Endothelial cell (in vitro differentiated cells): ENCODE results near the gene NUPR1. TPM values are rescaled to one million over a fixed set of nuclear protein-coding genes. Genes with fewer than 3 reads are reported as not detected.
"Not testable (repeated sequence)": the region's sequence is repeated elsewhere in the genome, so short reads cannot be mapped to it uniquely, and the experiment has no call there.

Experiments
- DNase-seq: peaks from one replicate; pipeline ENCODE4 v3.0.0; 2021; ENCODE audit warnings: low spot score
- H3K27ac Mint-ChIP-seq: one replicate; pipeline ENCODE4 v1.8.0; 2021; ENCODE audit warnings: mixed read lengths, inconsistent platforms; ENCODE audit not compliant: unreplicated experiment
- H3K27me3 Mint-ChIP-seq: one replicate; pipeline ENCODE4 v1.8.0; 2021; ENCODE audit warnings: mild to moderate bottlenecking, moderate library complexity, mixed read lengths, inconsistent platforms; ENCODE audit not compliant: unreplicated experiment
- H3K36me3 Mint-ChIP-seq: one replicate; pipeline ENCODE4 v1.8.0; 2021; ENCODE audit warnings: mild to moderate bottlenecking, low read depth, mixed read lengths, inconsistent platforms; ENCODE audit not compliant: unreplicated experiment
- H3K4me1 Mint-ChIP-seq: one replicate; pipeline ENCODE4 v1.8.0; 2021; ENCODE audit warnings: mild to moderate bottlenecking, mixed read lengths, inconsistent platforms; ENCODE audit not compliant: unreplicated experiment
- H3K4me3 Mint-ChIP-seq: one replicate; pipeline ENCODE4 v1.8.0; 2021; ENCODE audit warnings: mild to moderate bottlenecking, mixed read lengths, inconsistent platforms; ENCODE audit not compliant: unreplicated experiment
- H3K9me3 Mint-ChIP-seq: one replicate; pipeline ENCODE4 v1.8.0; 2021; ENCODE audit warnings: mixed read lengths, inconsistent platforms; ENCODE audit not compliant: unreplicated experiment
- CTCF ChIP-seq: fragments of 200-600 bp; sonication (generic); IDR thresholded peaks from one replicate; pipeline ENCODE4 v1.5.0; 2021; ENCODE audit warnings: antibody characterized with exemption; ENCODE audit not compliant: unreplicated experiment
- total RNA-seq: library from RNA; stranded (reverse); fragmentation: NEBNext Ultra II Directional; extraction: Animal tissue kit (Norgen Biotek cat#: 25700); gene quantifications from one replicate; pipeline ENCODE4 v1.2.1, GENCODE V29; 2021; ENCODE audit not compliant: unreplicated experiment

NUPR1 gene
- total RNA-seq, 1 donor from 2014 or later, result not detected

- H3K4me3 Mint-ChIP-seq, result no peak overlapping the region
- TF ChIP-seq CTCF, result no peak
- DNase-seq, result no peak
- H3K9me3 Mint-ChIP-seq, result no peaks in the 10 kb centered on the region
- no peak overlapping the region for H3K27ac Mint-ChIP-seq
- H3K36me3 Mint-ChIP-seq, result no peaks in the 10 kb centered on the region
- H3K4me1 Mint-ChIP-seq, result peaks cover 10% of the 10 kb centered on the region
- H3K27me3 Mint-ChIP-seq, result peaks cover 10% of the 10 kb centered on the region
Measured at GRCh38 chr16:28501258-28502232, 37.2 kb downstream of the NUPR1 start.

GRCh38 chr16:28500476-28501180 is 38.1 kb downstream of the NUPR1 start:
- not testable (repeated sequence) for H3K9me3 Mint-ChIP-seq, H3K36me3 Mint-ChIP-seq, H3K27me3 Mint-ChIP-seq, DNase-seq, H3K4me3 Mint-ChIP-seq, H3K27ac Mint-ChIP-seq
- H3K4me1 Mint-ChIP-seq, result peaks cover 14% of the 10 kb centered on the region

GRCh38 chr16:28499854-28500253 is 38.9 kb downstream of the NUPR1 start:
- H3K27ac Mint-ChIP-seq, result no peak overlapping the region
- no peak for TF ChIP-seq CTCF
- no peak overlapping the region for H3K4me3 Mint-ChIP-seq
- no peaks in the 10 kb centered on the region for H3K36me3 Mint-ChIP-seq
- H3K4me1 Mint-ChIP-seq, result peaks cover 22% of the 10 kb centered on the region
- DNase-seq, result no peak
- peaks cover 9% of the 10 kb centered on the region for H3K27me3 Mint-ChIP-seq
- H3K9me3 Mint-ChIP-seq, result no peaks in the 10 kb centered on the region

GRCh38 chr16:28498666-28499381 is 40.0 kb downstream of the NUPR1 start:
- Mint-ChIP-seq H3K27me3 (peaks cover 9% of the 10 kb centered on the region), H3K9me3 (no peaks in the 10 kb centered on the region)

More at GRCh38 chr16:28498666-28499381, 40.0 kb downstream of the NUPR1 start:
- Mint-ChIP-seq H3K36me3 (no peaks in the 10 kb centered on the region), H3K27ac (no peak overlapping the region), H3K4me1 (peaks cover 32% of the 10 kb centered on the region), H3K4me3 (no peak overlapping the region)
- no peak for TF ChIP-seq CTCF
- no peak for DNase-seq
